DMS114 treated with DMSO at 0.1 percent for 48 hours (cell line): ENCODE data around the gene LPCAT1.
"Not testable (repeated sequence)": the region's sequence is repeated elsewhere in the genome, so short reads cannot be mapped to it uniquely, and the experiment has no call there.

Experiments
- DNase-seq: peaks from one replicate; lab custom pipeline; 2025; ENCODE audit not compliant: unreplicated experiment; lab: John Stamatoyannopoulos, UW

Gene LPCAT1

GRCh38 chr5:1481266-1481958 is 42.3 kb downstream of the LPCAT1 start:
- DNase-seq, result no peak

GRCh38 chr5:1480806-1481205 is 43.0 kb downstream of the LPCAT1 start:
- DNase-seq, result no peak

GRCh38 chr5:1480217-1480616 is 43.5 kb downstream of the LPCAT1 start:
- DNase-seq, result no peak

- no peak for DNase-seq
Measured at GRCh38 chr5:1479581-1480188, 44.1 kb downstream of the LPCAT1 start.

GRCh38 chr5:1479066-1479465 is 44.7 kb downstream of the LPCAT1 start:
- no peak for DNase-seq

GRCh38 chr5:1478271-1479035 is 45.3 kb downstream of the LPCAT1 start:
- DNase-seq, result no peak

GRCh38 chr5:1477341-1477740 is 46.4 kb downstream of the LPCAT1 start:
- no peak for DNase-seq

- no peak for DNase-seq
Measured at GRCh38 chr5:1476967-1477310, 46.8 kb downstream of the LPCAT1 start.

- no peak for DNase-seq
Measured at GRCh38 chr5:1476181-1476966, 47.4 kb downstream of the LPCAT1 start.

- DNase-seq, result not testable (repeated sequence)
Measured at GRCh38 chr5:1475544-1475900, 48.2 kb downstream of the LPCAT1 start.

- no peak for DNase-seq
Measured at GRCh38 chr5:1474866-1475543, 48.8 kb downstream of the LPCAT1 start.

- no peak for DNase-seq
Measured at GRCh38 chr5:1474183-1474839, 49.4 kb downstream of the LPCAT1 start.

- no peak for DNase-seq
Measured at GRCh38 chr5:1473746-1474145, 50.0 kb downstream of the LPCAT1 start.

GRCh38 chr5:1472964-1473628 is 50.7 kb downstream of the LPCAT1 start:
- no peak for DNase-seq

- DNase-seq, result no peak
Measured at GRCh38 chr5:1471997-1472963, 51.5 kb downstream of the LPCAT1 start.

- no peak for DNase-seq
Measured at GRCh38 chr5:1471240-1471853, 52.4 kb downstream of the LPCAT1 start.

- DNase-seq, result no peak
Measured at GRCh38 chr5:1470762-1471211, 53.0 kb downstream of the LPCAT1 start.
